ENCODE measurements around the gene EEF2K. TPM values are rescaled to one million over a fixed set of nuclear protein-coding genes. Genes with fewer than 3 reads are reported as not detected.

Gene EEF2K
- polyA plus RNA-seq, 4 donors = 11.2 to 16.0 (median 14.6) TPM

- no peak for DNase-seq (ENCODE audit: low read depth in 4 of 4, low spot score in 3 of 4)
Measured at GRCh38 chr16:22326771-22327445, 120.8 kb downstream of the EEF2K start.

DNA sequence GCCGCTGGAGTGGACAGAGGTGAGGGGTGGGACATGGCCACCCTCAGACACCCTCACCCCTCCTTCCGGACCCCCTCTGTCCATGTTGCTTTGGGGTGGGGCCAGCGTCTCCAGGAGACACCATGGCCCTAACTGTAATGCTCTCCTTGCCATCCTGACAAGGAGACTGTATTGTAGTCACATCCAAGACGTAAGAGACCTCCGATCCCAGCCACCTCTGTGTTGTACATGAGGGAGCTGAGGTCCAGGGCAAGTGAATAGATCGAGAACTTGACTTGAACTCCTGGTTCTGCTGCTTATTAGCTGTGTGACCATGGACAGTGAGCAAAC lies 121.3 kb downstream of the EEF2K start:
- DNase-seq (ENCODE audit: low read depth in 4 of 4, low spot score in 3 of 4) = no peak

DNA sequence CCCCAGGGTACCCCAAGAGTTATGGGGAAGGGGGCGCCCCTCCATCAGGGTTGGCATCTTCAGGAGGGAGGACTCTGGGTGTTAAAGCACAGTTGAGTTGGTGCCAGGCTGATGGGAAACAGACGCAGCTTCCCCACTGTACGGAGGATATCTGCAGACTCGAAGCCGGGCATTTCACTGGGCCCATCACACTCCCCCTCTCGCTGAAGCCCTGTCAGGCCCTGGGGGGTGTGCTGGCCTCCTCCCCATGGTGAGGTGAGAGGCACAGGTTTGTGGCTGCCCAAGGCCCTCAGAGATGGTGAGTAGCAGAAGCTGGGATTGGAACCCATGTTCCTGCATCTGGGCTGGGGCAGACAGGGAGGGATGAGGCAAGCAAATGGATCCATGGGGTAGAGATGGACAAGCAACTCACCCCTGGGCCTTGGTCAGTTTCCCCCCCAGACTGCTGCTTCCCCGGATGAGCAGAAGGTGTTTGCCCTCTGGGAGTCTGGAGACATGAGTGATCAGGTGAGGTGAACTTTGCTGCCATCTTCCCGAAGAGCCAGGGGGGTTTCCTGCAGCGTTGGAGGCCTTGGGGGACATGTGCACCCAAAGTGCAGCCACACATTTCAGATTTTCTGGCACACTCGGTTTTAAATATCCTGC lies 122.1 kb downstream of the EEF2K start:
- no peak for DNase-seq (ENCODE audit: low read depth in 4 of 4, low spot score in 3 of 4)

- DNase-seq (ENCODE audit: low read depth in 4 of 4, low spot score in 3 of 4) = no peak
Measured at GRCh38 chr16:22329199-22329695, 123.2 kb downstream of the EEF2K start.

DNA sequence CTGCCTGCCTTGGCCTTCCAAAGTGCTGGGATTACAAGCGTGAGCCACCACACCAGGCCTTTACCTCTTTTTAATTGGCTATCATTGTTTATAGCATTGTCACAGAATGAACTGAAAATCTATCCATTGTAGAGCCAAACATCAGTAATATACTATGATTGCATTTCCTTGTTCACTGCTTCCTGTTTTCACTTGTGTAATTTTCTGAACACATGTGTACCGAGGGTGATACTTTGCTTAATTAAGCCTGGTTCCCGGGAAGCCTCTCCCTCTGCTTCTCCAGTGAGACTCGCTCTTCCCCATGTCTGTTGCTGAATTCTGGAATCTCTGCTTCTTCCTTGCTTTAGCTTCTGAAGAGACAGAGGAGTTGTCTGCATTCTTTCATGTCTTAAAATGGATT lies 124.2 kb downstream of the EEF2K start:
- no peak for DNase-seq (ENCODE audit: low read depth in 4 of 4, low spot score in 3 of 4)

DNA sequence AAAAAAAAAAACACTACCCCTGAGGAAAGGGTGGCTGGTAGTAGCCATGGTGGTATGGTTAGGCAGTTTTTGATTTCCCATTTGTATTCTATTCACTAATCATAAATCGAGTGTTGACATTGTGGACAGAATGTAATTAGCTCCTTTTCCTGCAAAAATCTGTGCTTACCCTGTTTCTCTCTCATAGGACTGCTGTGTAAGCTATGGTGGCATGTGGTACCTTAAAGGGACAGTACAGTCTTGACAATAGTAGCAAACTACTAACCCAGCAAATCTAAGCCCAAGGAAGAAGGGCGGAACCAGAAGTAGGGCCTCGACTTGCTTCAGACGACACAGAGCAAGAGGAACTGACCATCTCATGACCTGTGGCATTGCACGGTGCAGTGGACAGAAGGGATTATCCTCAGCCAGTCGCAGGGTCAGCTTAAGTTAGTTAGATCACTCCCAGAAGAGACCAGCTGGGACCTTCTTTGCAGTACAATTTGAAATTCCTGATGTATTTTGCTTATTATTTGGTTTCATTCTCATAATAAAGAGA lies 127.4 kb downstream of the EEF2K start:
- DNase-seq (ENCODE audit: low read depth in 4 of 4, low spot score in 3 of 4) = no peak

DNA sequence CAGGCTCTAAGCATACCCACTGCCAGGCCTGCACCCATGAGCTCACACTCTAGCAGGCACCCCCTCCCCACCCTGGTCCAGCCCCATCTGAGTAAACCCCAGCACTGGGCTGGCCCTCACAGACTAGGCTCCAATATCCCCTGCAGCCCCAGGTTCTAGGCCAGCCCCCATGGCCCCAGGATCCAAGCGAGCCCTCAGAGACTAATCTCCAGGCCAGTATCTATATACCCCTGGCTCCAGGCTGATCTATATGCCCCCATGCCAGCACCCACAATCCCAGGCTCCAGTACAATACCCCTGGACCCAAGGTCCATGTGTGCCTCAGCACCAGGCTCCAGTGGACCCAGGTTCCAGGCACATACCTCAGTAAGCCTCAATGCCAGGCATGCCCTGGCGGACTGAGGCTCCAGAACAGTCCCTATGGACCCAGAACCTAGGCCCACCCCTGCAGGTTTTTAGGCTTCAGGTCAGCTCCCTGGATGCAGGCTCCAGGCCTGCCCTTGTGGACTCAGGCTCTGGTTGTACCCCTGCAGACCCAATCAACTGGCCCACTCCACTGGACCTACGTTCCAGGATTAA lies 129.7 kb downstream of the EEF2K start:
- no peak for DNase-seq (ENCODE audit: low read depth in 4 of 4, low spot score in 3 of 4)

GRCh38 chr16:22336581-22336980 lies 130.5 kb downstream of the EEF2K start:
- DNase-seq (ENCODE audit: low read depth in 4 of 4, low spot score in 3 of 4) = no peak

DNA sequence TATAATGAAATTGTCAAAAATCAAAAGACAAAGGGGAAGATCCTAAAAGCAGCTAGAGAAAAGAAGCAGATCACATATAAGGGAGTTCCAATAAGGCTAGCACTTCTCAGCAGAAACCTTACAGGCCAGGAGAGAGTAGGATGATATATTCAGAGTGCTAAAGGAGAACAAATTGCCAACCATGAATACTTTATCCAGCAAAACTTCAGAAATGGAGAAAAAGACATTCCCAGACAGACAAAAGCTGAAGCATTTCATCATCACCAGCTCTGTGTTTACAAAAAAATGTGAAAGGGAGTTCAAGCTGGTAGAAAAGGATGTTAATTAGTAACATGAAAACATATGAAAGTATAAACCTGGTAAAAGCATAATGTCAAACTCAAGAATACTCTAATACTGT lies 131.0 kb downstream of the EEF2K start:
- no peak for DNase-seq (ENCODE audit: low read depth in 4 of 4, low spot score in 3 of 4)

DNA sequence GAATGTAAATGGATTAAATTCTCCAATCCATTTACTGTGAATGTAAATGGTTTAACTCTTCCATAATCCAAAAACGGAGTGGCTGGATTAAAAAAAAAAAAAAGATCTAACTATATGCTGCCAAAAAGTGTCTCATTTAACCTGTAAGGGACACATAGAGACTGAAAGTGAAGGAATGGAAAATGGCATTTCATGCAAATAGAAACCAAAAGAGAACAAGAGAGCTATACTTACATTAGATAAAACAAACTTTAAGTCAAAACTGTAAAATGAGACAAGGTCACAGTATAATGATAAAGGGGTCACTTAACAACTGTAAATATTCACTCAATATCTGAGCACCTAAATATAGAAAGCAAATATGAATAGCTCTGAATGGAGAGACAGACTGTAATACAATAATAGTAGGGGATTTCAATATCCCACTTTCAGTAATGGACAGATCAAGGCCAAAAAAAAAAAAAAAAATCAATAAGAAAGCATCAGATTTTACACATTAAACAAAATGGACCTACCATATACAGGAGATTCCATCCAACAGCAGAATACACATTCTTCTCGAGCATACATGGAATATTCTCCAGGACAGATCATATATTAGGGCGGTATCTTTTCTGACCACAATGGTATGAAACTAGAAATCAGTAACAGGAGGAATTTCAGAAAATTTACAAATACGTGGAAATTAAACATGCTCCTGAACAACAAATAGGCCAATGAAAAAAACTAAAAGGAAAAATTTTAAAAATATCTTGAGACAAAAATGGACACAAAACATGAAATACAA lies 132.0 kb downstream of the EEF2K start:
- no peak for DNase-seq (ENCODE audit: low read depth in 4 of 4, low spot score in 3 of 4)

Other genes with a start within 250 kb of the EEF2K start
- under 1 TPM; 0.12 to 0.52 (median 0.27) TPM for gene PDZD9, start 205.2 kb upstream of the EEF2K start, polyA plus RNA-seq (ENCODE audit: insufficient read length in 4 of 4)
- 10 to 100 TPM; 21.7 to 28.0 (median 25.0) TPM for gene MOSMO, start 198.2 kb upstream of the EEF2K start, polyA plus RNA-seq (ENCODE audit: insufficient read length in 4 of 4)
- 1 to 10 TPM in 3 of 4 donors, under 1 TPM in 1; 0.38 to 4.4 (median 2.2) TPM for gene VWA3A, start 113.7 kb upstream of the EEF2K start, polyA plus RNA-seq (ENCODE audit: insufficient read length in 4 of 4)
- gene SDR42E2, start 43.8 kb upstream of the EEF2K start, polyA plus RNA-seq (ENCODE audit: insufficient read length in 4 of 4) = under 1 TPM; 0.05 to 0.18 (median 0.11) TPM
- 10 to 100 TPM; 43.8 to 65.3 (median 52.9) TPM for gene POLR3E, start 91.1 kb downstream of the EEF2K start, polyA plus RNA-seq (ENCODE audit: insufficient read length in 4 of 4)
- gene CDR2, start 168.3 kb downstream of the EEF2K start, polyA plus RNA-seq (ENCODE audit: insufficient read length in 4 of 4) = 10 to 100 TPM; 30.9 to 44.1 (median 33.5) TPM

Measured in left renal pelvis (tissue), 4 donors.